GM23338 (cell line): ENCODE measurements around the gene AFF3. TPM values are rescaled to one million over a fixed set of nuclear protein-coding genes. Genes with fewer than 3 reads are reported as not detected.

Experiments
- ATAC-seq: fragments of 200-7000 bp; cut with Tn5 transposase; 3 replicates; pipeline ENCODE4 v1.9.1; 2020
- DNase-seq: peaks from one replicate; pipeline ENCODE4 v3.0.0-alpha.2; 2015; ENCODE audit warnings: low spot score
- H2AFZ ChIP-seq: fragments of 200-600 bp; sonication (generic); 2 replicates; pipeline ENCODE4 v1.8.0; 2016; ENCODE audit warnings: antibody characterized with exemption, mild to moderate bottlenecking, moderate library complexity
- H3F3A ChIP-seq: fragments of 200-600 bp; sonication (generic); replicated peaks from 2 replicates; pipeline ENCODE4 v1.8.0; 2017; ENCODE audit warnings: antibody characterized with exemption, mixed run types, low read depth
- H3K27ac ChIP-seq: fragments of 200-600 bp; sonication (generic); 2 replicates; pipeline ENCODE4 v1.6.1; 2016; ENCODE audit warnings: low read depth
- H3K27me3 ChIP-seq: fragments of 200-600 bp; sonication (generic); 2 replicates; pipeline ENCODE4 v1.8.0; 2016; ENCODE audit warnings: mild to moderate bottlenecking, mixed run types, moderate library complexity; ENCODE audit not compliant: insufficient read depth
- H3K36me3 ChIP-seq: fragments of 200-600 bp; sonication (generic); 2 replicates; pipeline ENCODE4 v1.8.0; 2016; ENCODE audit warnings: mild to moderate bottlenecking; ENCODE audit not compliant: insufficient read depth
- H3K4me1 ChIP-seq: fragments of 200-600 bp; sonication (generic); 2 replicates; pipeline ENCODE4 v1.8.0; 2016; ENCODE audit warnings: mild to moderate bottlenecking, moderate library complexity; ENCODE audit not compliant: insufficient read depth
- H3K4me2 ChIP-seq: fragments of 200-600 bp; sonication (generic); 2 replicates; pipeline ENCODE4 v1.7.1; 2017; ENCODE audit warnings: mixed run types
- H3K4me3 ChIP-seq: fragments of 200-600 bp; sonication (generic); 2 replicates; pipeline ENCODE4 v1.6.1; 2016; ENCODE audit warnings: mixed run types
- H3K79me2 ChIP-seq: fragments of 200-600 bp; sonication (generic); replicated peaks from 2 replicates; pipeline ENCODE4 v1.8.0; 2017; ENCODE audit warnings: mild to moderate bottlenecking; ENCODE audit not compliant: insufficient read depth
- H3K9me2 ChIP-seq: fragments of 200-600 bp; sonication (generic); 2 replicates; pipeline ENCODE4 v1.8.0; 2017; ENCODE audit not compliant: insufficient read depth
- H4K20me1 ChIP-seq: fragments of 200-600 bp; sonication (generic); replicated peaks from 2 replicates; pipeline ENCODE4 v1.8.0; 2017; ENCODE audit warnings: mild to moderate bottlenecking; ENCODE audit not compliant: insufficient read depth
- H3K27ac Mint-ChIP-seq: 2 replicates; pipeline ENCODE4 v1.8.0; 2020; ENCODE audit warnings: inconsistent platforms, mild to moderate bottlenecking, moderate library complexity, mixed read lengths
- H3K27me3 Mint-ChIP-seq: 3 replicates; pipeline ENCODE4 v1.8.0; 2022; ENCODE audit warnings: low read depth, mild to moderate bottlenecking, moderate library complexity, mixed read lengths, inconsistent platforms; ENCODE audit not compliant: insufficient read depth, poor library complexity
- H3K36me3 Mint-ChIP-seq: 3 replicates; pipeline ENCODE4 v1.8.0; 2021; ENCODE audit warnings: low read depth, mild to moderate bottlenecking, inconsistent platforms, moderate library complexity, mixed read lengths
- H3K4me1 Mint-ChIP-seq: 3 replicates; pipeline ENCODE4 v1.8.0; 2020; ENCODE audit warnings: mild to moderate bottlenecking, inconsistent platforms, mixed read lengths
- H3K4me3 Mint-ChIP-seq: 3 replicates; pipeline ENCODE4 v1.8.0; 2021; ENCODE audit warnings: moderate library complexity, mild to moderate bottlenecking, inconsistent platforms, mixed read lengths
- H3K9me3 Mint-ChIP-seq: 3 replicates; pipeline ENCODE4 v1.8.0; 2020; ENCODE audit warnings: moderate library complexity, mild to moderate bottlenecking, inconsistent platforms, mixed read lengths
- CREB1 ChIP-seq: fragments of 250-450 bp; sonication (Bioruptor Pico); IDR thresholded peaks from 2 replicates; pipeline ENCODE4 v1.5.0; 2020; ENCODE audit warnings: low read depth, mild to moderate bottlenecking, moderate library complexity
- EZH2 ChIP-seq: fragments of 200-600 bp; sonication (generic); IDR thresholded peaks from one replicate; pipeline ENCODE4 v1.8.0; 2017; ENCODE audit warnings: antibody characterized with exemption, mild to moderate bottlenecking, low read depth; ENCODE audit not compliant: unreplicated experiment
- EZH2phosphoT487 ChIP-seq: fragments of 200-600 bp; sonication (generic); IDR thresholded peaks from one replicate; pipeline ENCODE4 v1.8.1; 2018; ENCODE audit warnings: antibody characterized with exemption; ENCODE audit not compliant: unreplicated experiment
- JUNB ChIP-seq: IDR thresholded peaks from one replicate; pipeline ENCODE4 v1.6.1; 2016; ENCODE audit warnings: antibody characterized with exemption; ENCODE audit not compliant: unreplicated experiment
- NANOG ChIP-seq: IDR thresholded peaks from 2 replicates; pipeline ENCODE4 v1.6.1; 2016; ENCODE audit warnings: antibody characterized with exemption, borderline replicate concordance
- POLR2AphosphoS5 ChIP-seq: IDR thresholded peaks from 2 replicates; pipeline ENCODE4 v1.6.1; 2016; ENCODE audit warnings: antibody characterized with exemption, low read depth
- STAT1 ChIP-seq: IDR thresholded peaks from one replicate; pipeline ENCODE4 v1.6.1; 2016; ENCODE audit warnings: antibody characterized with exemption; ENCODE audit not compliant: unreplicated experiment
- ZNF114 ChIP-seq: fragments of 250-450 bp; sonication (Bioruptor Pico); IDR thresholded peaks from 2 replicates; pipeline ENCODE4 v1.5.0; 2020; ENCODE audit warnings: mild to moderate bottlenecking, moderate library complexity
- ZNF331 ChIP-seq: fragments of 250-450 bp; sonication (Bioruptor Pico); IDR thresholded peaks from 2 replicates; pipeline ENCODE4 v1.5.0; 2020; ENCODE audit warnings: low read depth, mild to moderate bottlenecking, moderate library complexity
- polyA plus RNA-seq: library from polyadenylated mRNA; unstranded; fragments of >200 nt; fragmentation: Nextera tagmentation; extraction: Ambion mirVana; gene quantifications from 2 replicates; pipeline ENCODE4 v1.2.1, GENCODE V29; 2016
- total RNA-seq: library from RNA; depleted of rRNA; stranded (reverse); fragments of >200 nt; shearing (Covaris generic); gene quantifications from 2 replicates; pipeline ENCODE4 v1.2.3, GENCODE V29; 2014
- TF ChIP-seq, protein P1 (sequence below), 2 experiments: fragments of 200-600 bp in 1 of 2; sonication (generic) in 1 of 2; conservative IDR thresholded peaks; 2 replicates each; pipeline versions ENCODE4 v1.5.1 to v1.6.1; 2016 to 2017; ENCODE audit warnings: antibody characterized with exemption in 2 of 2, low read depth in 2 of 2, mild to moderate bottlenecking in 2 of 2, moderate library complexity in 1 of 2
- TF ChIP-seq, protein P2 (sequence below): IDR thresholded peaks from 2 replicates; pipeline ENCODE4 v1.6.1; 2016; ENCODE audit warnings: antibody characterized with exemption
- TF ChIP-seq, protein P3 (sequence below): fragments of 250-450 bp; sonication (Bioruptor Pico); IDR thresholded peaks from 2 replicates; pipeline ENCODE4 v1.5.0; 2020; ENCODE audit warnings: mild to moderate bottlenecking, moderate library complexity
- TF ChIP-seq, protein P4 (sequence below): IDR thresholded peaks from one replicate; pipeline ENCODE4 v1.6.1; 2018; ENCODE audit warnings: antibody characterized with exemption; ENCODE audit not compliant: unreplicated experiment

The AFF3 gene
- total and polyA plus RNA-seq, 2 experiments from 2014 or later, result 0.73 to 1.4 TPM

GRCh38 chr2:100031604-100032003 lies 110.8 kb downstream of the AFF3 start:
- H3K4me3 Mint-ChIP-seq, result no peak overlapping the region
- TF ChIP-seq, protein P1, sequence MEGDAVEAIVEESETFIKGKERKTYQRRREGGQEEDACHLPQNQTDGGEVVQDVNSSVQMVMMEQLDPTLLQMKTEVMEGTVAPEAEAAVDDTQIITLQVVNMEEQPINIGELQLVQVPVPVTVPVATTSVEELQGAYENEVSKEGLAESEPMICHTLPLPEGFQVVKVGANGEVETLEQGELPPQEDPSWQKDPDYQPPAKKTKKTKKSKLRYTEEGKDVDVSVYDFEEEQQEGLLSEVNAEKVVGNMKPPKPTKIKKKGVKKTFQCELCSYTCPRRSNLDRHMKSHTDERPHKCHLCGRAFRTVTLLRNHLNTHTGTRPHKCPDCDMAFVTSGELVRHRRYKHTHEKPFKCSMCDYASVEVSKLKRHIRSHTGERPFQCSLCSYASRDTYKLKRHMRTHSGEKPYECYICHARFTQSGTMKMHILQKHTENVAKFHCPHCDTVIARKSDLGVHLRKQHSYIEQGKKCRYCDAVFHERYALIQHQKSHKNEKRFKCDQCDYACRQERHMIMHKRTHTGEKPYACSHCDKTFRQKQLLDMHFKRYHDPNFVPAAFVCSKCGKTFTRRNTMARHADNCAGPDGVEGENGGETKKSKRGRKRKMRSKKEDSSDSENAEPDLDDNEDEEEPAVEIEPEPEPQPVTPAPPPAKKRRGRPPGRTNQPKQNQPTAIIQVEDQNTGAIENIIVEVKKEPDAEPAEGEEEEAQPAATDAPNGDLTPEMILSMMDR (conservative IDR thresholded peaks at IDR 0.05; ENCODE audit: low read depth in 2 of 2), result no peak
- no peak for TF ChIP-seq ZNF331
- TF ChIP-seq, protein P2, sequence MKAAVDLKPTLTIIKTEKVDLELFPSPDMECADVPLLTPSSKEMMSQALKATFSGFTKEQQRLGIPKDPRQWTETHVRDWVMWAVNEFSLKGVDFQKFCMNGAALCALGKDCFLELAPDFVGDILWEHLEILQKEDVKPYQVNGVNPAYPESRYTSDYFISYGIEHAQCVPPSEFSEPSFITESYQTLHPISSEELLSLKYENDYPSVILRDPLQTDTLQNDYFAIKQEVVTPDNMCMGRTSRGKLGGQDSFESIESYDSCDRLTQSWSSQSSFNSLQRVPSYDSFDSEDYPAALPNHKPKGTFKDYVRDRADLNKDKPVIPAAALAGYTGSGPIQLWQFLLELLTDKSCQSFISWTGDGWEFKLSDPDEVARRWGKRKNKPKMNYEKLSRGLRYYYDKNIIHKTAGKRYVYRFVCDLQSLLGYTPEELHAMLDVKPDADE, result no peak
- TF ChIP-seq STAT1, result no peak
- TF ChIP-seq, protein P3, sequence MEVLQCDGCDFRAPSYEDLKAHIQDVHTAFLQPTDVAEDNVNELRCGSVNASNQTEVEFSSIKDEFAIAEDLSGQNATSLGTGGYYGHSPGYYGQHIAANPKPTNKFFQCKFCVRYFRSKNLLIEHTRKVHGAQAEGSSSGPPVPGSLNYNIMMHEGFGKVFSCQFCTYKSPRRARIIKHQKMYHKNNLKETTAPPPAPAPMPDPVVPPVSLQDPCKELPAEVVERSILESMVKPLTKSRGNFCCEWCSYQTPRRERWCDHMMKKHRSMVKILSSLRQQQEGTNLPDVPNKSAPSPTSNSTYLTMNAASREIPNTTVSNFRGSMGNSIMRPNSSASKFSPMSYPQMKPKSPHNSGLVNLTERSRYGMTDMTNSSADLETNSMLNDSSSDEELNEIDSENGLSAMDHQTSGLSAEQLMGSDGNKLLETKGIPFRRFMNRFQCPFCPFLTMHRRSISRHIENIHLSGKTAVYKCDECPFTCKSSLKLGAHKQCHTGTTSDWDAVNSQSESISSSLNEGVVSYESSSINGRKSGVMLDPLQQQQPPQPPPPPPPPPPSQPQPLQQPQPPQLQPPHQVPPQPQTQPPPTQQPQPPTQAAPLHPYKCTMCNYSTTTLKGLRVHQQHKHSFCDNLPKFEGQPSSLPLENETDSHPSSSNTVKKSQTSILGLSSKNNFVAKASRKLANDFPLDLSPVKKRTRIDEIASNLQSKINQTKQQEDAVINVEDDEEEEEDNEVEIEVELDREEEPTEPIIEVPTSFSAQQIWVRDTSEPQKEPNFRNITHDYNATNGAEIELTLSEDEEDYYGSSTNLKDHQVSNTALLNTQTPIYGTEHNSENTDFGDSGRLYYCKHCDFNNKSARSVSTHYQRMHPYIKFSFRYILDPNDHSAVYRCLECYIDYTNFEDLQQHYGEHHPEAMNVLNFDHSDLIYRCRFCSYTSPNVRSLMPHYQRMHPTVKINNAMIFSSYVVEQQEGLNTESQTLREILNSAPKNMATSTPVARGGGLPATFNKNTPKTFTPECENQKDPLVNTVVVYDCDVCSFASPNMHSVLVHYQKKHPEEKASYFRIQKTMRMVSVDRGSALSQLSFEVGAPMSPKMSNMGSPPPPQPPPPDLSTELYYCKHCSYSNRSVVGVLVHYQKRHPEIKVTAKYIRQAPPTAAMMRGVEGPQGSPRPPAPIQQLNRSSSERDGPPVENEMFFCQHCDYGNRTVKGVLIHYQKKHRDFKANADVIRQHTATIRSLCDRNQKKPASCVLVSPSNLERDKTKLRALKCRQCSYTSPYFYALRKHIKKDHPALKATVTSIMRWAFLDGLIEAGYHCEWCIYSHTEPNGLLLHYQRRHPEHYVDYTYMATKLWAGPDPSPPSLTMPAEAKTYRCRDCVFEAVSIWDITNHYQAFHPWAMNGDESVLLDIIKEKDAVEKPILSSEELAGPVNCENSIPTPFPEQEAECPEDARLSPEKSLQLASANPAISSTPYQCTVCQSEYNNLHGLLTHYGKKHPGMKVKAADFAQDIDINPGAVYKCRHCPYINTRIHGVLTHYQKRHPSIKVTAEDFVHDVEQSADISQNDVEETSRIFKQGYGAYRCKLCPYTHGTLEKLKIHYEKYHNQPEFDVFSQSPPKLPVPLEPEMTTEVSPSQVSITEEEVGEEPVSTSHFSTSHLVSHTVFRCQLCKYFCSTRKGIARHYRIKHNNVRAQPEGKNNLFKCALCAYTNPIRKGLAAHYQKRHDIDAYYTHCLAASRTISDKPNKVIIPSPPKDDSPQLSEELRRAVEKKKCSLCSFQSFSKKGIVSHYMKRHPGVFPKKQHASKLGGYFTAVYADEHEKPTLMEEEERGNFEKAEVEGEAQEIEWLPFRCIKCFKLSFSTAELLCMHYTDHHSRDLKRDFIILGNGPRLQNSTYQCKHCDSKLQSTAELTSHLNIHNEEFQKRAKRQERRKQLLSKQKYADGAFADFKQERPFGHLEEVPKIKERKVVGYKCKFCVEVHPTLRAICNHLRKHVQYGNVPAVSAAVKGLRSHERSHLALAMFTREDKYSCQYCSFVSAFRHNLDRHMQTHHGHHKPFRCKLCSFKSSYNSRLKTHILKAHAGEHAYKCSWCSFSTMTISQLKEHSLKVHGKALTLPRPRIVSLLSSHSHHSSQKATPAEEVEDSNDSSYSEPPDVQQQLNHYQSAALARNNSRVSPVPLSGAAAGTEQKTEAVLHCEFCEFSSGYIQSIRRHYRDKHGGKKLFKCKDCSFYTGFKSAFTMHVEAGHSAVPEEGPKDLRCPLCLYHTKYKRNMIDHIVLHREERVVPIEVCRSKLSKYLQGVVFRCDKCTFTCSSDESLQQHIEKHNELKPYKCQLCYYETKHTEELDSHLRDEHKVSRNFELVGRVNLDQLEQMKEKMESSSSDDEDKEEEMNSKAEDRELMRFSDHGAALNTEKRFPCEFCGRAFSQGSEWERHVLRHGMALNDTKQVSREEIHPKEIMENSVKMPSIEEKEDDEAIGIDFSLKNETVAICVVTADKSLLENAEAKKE (CRISPR knock-in tag), result no peak
- no peak for TF ChIP-seq CREB1 (CRISPR knock-in tag)
- TF ChIP-seq EZH2, result no peak
- TF ChIP-seq JUNB, result no peak
- TF ChIP-seq, protein P4, sequence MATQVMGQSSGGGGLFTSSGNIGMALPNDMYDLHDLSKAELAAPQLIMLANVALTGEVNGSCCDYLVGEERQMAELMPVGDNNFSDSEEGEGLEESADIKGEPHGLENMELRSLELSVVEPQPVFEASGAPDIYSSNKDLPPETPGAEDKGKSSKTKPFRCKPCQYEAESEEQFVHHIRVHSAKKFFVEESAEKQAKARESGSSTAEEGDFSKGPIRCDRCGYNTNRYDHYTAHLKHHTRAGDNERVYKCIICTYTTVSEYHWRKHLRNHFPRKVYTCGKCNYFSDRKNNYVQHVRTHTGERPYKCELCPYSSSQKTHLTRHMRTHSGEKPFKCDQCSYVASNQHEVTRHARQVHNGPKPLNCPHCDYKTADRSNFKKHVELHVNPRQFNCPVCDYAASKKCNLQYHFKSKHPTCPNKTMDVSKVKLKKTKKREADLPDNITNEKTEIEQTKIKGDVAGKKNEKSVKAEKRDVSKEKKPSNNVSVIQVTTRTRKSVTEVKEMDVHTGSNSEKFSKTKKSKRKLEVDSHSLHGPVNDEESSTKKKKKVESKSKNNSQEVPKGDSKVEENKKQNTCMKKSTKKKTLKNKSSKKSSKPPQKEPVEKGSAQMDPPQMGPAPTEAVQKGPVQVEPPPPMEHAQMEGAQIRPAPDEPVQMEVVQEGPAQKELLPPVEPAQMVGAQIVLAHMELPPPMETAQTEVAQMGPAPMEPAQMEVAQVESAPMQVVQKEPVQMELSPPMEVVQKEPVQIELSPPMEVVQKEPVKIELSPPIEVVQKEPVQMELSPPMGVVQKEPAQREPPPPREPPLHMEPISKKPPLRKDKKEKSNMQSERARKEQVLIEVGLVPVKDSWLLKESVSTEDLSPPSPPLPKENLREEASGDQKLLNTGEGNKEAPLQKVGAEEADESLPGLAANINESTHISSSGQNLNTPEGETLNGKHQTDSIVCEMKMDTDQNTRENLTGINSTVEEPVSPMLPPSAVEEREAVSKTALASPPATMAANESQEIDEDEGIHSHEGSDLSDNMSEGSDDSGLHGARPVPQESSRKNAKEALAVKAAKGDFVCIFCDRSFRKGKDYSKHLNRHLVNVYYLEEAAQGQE, result no peak
- TF ChIP-seq POLR2AphosphoS5, result no peak
- TF ChIP-seq ZNF114 (CRISPR knock-in tag), result no peak
- no peak for TF ChIP-seq EZH2phosphoT487
- TF ChIP-seq NANOG, result no peak
- ATAC-seq, result no peak

More at GRCh38 chr2:100031604-100032003, 110.8 kb downstream of the AFF3 start:
- no peak for DNase-seq
- Histone ChIP-seq H4K20me1 (no peaks in the 10 kb centered on the region), H3K79me2 (no peaks in the 10 kb centered on the region), H3F3A (no peaks in the 10 kb centered on the region), H3K4me3 (no peak overlapping the region), H3K4me2 (no peak overlapping the region), H3K27ac (no peak overlapping the region), H2AFZ (no peak overlapping the region), H3K9me2 (no peaks in the 10 kb centered on the region), H3K27me3 (no peaks in the 10 kb centered on the region), H3K4me1 (no peaks in the 10 kb centered on the region), H3K36me3 (no peaks in the 10 kb centered on the region)
- Mint-ChIP-seq H3K9me3 (no peaks in the 10 kb centered on the region), H3K27me3 (peaks cover 4% of the 10 kb centered on the region), H3K27ac (no peak overlapping the region), H3K4me1 (peaks cover 8% of the 10 kb centered on the region; the same call in 2 of the 3 replicates), H3K36me3 (no peaks in the 10 kb centered on the region)
